Daoy (cell line): ENCODE data around the gene RIOK2. TPM values are rescaled to one million over a fixed set of nuclear protein-coding genes. Genes with fewer than 3 reads are reported as not detected.
"Not testable (repeated sequence)": the region's sequence is repeated elsewhere in the genome, so short reads cannot be mapped to it uniquely, and the experiment has no call there.

Experiments
- DNase-seq: peaks from one replicate; pipeline ENCODE4 v3.0.0-alpha.2; 2015; ENCODE audit warnings: low read depth
- total RNA-seq: library from RNA; depleted of rRNA; stranded (reverse); fragments of >200 nt; shearing (Covaris generic); gene quantifications from 2 replicates; pipeline ENCODE4 v1.2.3, GENCODE V29; 2014

RIOK2 gene
- total RNA-seq, 1 experiment from 2014 or later: 34.6 TPM

DNA sequence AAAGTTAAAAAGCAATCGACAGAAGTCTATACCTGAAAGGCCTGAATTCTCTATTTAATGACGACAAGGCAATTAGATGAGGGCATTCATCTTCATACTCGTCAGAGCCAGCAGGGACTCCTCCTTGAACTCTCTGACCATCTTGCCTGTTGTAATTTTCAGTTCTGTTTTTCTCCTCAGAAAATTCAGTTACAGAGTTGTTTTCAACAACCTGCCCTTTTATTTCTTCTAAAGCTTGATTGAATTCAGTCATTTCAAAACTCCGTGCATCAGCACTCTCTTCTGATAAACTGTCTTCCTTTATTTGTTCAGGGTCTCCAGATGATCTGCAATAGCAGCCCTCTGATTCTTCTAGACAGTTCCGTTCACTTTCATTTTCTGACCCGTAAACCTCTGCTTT lies 15.6 kb downstream of the RIOK2 start:
- DNase-seq: no peak

DNA sequence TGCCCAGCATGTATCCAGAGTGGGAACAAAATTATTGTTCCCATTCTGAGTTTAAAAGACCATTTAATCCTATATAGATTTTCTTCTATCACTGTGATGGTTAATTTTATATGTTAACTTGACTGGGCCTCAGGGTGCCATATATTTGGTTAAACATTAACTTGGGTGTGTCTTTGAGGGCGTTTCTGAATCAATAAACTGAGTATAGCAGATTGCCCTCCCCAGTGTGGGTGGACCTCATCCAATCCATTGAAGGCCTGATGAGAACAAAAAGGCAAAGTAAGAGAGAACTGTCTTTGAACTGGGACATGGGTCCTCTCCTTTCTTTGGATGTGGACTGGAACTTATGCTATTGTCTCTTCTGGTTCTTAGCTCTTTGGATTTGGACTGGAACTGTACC lies 17.3 kb downstream of the RIOK2 start:
- DNase-seq: no peak

DNA sequence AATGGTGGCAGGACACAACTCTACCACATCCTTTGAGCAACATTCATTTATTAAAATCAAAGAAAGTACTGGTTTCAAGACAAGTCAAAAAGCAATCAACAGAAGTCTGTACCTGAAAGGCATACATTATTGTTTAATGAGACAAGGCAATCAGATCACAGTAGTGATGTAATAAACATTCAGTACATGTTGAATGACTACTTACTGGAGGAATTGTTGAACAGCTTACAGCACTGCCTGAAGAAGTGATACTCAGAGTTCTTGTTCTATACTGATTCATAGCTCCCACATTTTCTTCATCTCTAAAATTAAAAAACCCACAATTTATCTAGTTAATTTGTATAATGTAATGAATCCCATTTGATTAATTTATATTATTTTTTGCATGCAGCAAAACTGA lies 18.2 kb downstream of the RIOK2 start:
- DNase-seq: no peak

DNA sequence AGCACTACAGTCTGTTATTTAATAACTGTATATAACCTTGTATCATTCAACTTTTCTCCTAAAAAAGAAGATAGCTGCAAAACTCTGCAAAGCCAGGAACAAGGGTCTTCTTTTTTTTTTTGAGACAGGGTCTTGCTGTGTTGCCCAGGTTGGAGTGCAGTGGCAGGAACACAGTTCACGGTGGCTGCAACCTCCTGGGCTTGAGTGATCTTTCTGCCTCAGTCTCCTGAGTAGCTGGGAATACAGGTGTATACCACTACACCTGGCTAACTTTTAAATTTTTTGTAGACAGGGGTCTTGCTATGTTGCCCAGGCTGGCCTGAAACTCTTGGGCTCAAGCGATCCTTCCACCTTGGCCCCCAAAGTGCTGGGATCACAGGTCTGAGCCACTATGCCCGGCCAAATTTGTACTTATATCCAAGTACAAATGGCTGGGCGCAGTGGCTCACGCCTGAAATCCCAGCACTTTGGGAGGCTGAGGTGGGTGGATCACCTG lies 19.2 kb downstream of the RIOK2 start:
- no peak for DNase-seq

DNA sequence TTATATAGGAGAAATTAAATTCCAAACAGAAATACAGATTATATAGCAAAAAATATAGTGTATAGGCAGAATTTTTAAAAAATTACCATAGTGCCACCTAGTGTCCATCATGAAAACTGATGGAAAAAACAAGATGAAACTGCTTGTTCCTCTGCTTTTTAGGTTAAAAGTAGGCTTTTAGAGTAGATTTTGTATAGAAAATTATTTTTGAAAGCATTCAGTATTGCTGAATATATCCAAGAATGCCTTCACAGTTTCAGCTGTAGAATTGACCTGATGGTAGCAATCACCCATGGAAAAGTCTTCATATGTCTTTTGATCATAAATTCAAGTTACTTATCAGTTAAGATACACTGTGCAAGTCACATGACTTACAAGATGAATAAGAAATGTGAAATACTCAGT lies 19.7 kb downstream of the RIOK2 start:
- DNase-seq: no peak

DNA sequence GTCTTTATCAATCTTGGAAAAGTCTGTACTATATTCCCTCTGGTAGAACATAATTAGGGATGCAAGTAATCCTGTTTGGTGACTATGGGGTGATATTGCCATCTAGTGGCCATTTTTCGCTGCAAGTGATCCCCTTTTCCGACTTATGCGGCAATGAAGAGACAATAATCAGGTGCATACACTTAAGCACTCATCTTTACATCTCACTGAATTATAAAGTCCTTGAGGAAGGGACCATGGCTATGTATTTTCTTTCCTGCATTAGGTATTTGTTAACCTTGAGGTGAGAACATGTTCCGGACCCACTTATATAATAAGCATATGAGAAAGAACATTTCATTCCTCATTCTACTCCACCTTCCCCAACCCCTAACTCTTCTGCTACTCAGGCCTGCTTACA lies 21.0 kb downstream of the RIOK2 start:
- peak; percentile 71 for DNase-seq

DNA sequence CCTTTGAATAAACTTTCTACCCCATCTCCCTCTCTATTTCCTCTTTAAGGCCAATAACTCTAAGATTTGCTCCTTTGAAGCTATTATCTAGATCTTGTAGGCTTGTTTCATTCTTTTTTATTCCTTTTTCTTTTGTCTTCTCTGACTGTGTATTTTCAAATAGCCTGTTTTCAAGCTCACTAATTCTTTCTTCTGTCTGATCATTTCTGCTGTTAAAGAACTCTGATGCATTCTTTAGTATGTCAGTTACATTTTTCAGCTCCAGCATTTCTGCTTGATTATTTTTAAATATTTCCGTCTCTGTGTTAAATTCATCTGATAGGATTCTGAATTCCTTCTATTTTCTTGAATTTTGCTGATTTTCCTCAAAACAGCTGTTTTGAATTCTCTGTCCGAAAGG lies 25.4 kb downstream of the RIOK2 start:
- DNase-seq: no peak

DNA sequence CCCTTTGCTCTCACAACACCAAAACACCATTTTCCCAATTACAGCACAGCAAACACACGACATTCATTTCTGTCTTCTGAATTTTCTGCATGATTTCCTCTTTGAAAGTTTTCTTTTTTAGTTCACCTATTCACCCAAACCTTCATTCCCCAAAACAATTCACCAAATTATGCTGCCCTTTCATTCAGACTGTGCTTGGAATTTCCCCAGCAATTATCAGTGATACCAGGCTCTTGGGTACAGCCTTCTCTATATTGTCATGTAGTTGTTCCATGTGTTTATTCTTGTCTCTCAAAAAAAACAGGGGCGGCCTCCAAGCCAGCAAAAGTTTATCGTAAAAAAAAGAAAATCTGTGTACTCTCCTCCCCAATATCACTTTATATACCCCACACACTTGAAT lies 31.7 kb downstream of the RIOK2 start:
- DNase-seq: no peak

DNA sequence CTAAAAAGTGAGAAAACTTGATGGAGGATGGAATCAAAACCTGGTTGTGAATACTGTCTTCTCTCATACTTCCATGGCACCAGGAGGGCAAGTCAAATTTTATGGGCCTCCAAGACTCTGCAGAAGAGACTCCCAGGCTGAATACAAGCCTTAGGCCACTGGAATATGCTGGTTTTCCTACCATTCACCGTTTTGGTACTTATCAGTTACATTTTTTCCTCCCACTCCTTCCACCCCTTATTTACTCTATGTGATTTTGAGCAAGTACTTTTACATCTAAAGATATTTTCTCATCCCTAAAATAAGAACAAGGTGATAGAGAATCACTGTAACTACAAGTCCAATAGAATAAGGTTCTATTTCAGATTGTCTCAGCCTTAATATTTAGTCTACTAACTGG lies 32.6 kb downstream of the RIOK2 start:
- DNase-seq: no peak

DNA sequence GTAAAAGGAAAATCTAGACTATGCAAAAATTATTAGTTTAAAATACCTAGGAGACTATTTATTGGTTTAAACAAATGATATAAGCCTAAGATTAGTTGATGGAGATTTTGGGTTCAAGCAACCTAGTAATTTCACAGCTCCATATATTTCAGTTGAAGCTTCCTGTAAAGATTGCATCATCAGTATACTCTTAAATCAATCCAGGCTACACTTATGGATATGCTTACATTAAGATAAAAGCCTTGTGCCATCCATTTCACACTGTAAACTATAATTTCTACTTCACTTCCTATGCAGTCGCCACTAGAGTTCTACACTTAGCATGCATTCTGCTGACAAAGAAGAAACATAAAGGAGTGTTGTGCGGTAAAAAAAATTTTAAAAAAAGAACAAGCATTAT lies 33.3 kb downstream of the RIOK2 start:
- no peak for DNase-seq

DNA sequence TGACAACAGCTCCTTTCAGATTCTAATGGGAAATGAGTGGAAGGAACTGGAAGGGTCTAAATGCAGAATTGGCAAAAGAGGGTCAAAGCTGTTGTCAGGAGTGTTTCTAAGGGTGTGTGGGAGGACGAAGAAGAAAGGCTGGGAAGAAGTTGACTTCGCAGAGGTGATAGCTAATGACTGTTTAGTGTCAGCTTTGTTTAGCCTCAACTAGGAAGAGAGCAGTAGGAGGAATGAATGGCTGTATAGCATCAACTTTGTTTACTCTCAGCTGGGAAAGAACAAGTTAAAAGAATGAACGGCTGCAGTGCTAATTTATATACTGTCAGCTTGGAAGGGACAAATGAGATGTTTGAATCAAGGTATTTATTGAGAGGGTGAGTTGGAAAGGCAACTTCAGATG lies 34.8 kb downstream of the RIOK2 start:
- no peak for DNase-seq

DNA sequence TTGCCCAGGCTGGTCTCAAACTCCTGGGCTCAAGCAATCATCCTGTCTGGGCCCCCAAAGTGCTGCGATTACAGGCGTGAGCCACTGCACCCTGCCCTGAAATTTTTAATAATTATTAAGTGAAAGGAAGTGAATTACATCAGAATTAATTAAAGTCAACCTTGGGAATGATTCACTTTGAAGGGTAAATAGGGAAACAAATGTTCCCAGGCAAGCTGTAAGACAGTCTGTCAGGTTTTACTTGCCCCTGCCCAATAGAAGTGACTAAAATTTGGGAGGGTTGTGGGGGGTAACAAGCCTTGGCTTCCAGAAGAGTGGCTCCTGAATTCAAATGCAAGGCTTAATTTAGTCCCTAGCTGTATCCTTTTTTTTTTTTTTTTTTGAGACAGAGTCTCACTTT lies 39.3 kb downstream of the RIOK2 start:
- DNase-seq: no peak

DNA sequence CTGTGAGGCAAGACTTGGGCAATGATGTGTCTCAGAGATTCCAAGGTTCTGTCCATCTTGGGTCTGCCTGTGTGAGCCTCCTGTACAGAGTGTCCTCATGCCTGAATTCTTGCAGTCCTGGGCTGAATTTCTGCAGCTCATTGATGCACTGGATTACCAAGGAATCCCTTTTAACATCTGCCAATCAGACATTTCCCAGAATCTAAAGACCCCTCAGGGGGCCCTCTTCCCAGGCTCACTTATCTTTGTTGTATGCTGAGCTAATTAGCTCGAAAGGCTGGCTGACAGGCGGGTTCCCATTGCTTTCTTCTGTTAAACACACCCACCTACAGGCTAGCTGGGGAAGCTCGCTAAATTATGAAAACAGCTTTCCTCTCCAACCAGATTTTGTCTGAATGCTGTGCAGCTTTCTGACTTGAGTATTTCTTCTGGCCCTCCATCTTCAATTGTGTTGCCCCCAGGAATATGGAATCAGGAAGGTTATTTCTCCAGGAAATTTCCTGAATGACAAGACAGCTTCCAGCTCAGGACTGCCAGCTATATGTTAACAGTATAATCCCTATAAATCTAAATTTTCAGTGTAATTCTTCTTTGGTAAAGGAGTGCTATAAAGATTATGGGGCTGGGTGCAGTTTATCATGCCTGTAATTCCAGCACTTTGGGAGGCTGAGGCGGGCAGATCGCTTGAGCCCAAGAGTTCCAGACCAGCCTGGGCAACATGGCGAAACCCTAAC lies 40.4 kb downstream of the RIOK2 start, which contains the start of gene LIX1:
TSS of gene LIX1 (minus strand) at position 91 of the 734 bp plus-strand sequence. CDS start at position 56, 35 bp downstream.
- peak; percentile 40 for DNase-seq

DNA sequence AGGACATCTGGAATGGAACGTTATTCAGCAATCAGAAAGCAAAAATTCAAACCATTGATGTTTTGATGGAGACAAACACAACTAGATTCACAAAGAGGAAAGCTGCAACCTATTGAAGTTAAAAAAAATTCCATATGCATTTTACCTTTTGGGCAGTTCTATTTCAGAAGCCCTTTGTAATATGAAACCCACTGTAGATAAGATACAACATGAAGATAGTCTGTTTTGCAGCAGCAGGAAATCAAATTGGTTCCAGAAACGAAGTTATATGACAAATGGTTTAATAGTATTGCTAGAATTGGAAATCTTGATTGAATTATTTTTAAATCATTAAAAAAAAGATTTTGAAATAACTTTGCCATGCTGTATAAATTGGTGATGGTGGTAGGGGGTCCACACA lies 41.5 kb downstream of the RIOK2 start:
- DNase-seq: no peak

DNA sequence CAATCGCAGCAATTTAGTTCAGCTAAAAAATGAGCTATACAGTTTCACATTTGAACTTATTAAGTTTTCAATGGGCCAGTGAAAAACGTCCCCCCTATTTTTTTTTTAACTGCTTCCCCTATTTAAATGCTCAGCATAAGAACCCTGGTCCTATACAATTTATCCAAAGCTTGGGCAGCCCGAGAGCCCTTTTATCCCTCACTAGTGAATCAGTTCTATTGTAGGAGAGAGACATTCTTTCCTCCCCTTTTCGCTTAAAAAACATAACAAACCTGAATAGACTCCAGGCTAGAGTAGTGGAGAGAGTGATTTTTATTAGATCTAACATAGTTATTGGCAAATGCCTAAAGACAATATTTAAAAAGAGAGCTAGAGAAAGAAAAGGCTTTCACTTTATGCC lies 42.0 kb downstream of the RIOK2 start:
- no peak for DNase-seq

DNA sequence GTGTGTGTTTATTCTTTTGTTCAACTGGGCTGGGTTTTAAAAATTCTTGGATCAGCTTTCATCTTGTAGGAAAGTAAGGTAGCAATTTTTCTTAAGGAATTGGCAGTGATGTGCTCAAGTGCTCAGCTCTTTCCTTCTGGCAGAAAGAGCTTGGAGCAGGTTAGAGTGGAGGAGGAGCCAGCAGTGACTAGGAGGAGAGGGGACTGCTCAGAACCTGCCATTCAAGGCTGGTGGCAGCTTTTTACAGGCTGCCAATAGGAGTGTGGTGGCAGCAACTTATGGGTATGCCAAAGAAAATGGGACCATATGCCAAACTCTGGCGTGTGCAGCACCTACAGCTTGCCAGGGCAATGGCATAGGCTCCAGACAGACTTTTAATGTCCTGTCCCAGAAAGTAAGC lies 42.8 kb downstream of the RIOK2 start:
- DNase-seq: not testable (repeated sequence)

DNA sequence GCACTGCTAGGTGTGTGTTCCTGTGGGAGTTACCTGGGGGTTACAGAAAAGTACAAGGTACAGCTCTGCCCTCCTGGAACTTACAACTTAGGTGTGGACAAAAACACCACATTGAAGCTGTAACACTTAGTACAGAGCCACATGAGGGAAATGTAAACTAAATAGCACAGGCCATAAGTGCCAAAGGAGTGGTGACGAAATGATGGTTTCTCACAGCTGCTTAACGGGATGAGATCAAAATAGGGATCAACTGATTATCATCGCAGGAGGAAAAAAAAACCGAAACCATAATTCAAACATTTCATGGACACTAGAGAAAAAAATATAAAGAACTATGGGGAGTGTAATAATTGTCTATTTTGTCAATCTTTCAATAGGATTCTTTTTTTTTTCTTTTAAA lies 46.6 kb downstream of the RIOK2 start:
- no peak for DNase-seq

DNA sequence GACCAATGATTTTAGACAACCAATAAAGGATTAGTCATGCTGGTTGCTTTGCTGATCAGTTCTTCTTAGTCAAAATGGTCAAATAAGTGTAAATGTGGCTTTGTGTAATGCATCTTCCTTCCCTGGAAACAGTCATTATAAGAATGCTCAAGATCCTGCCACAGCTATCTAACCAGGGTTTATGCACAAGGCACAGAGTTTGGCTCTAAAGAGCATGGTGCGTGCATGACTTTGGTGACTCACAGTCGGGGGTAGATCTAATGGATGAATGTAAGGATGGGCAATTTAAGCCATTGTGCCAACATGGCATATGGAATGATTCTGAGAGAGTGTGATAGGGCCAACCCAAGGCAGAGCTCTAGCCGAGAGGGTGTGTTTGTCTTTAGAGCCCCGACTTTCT lies 47.2 kb downstream of the RIOK2 start:
- no peak for DNase-seq

DNA sequence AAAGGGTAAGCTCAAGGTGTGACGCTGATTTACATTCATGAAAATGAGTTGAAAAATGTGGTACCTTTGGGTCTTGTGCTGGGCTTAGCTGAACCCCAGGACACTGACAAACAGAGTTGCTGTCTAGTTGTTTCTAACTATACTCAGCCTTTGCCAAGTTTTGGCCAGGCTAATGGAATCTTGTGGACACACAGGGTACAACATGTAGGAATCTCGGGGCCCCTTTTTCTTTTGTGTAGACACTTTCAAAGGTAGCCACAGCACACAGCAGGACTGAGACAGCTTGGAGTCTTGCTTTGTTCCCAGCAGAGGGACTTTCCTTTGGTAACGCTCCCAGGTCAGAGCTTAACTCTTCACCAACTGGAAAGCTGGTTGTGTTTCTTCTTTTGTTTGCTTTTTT lies 48.4 kb downstream of the RIOK2 start:
- DNase-seq: no peak

DNA sequence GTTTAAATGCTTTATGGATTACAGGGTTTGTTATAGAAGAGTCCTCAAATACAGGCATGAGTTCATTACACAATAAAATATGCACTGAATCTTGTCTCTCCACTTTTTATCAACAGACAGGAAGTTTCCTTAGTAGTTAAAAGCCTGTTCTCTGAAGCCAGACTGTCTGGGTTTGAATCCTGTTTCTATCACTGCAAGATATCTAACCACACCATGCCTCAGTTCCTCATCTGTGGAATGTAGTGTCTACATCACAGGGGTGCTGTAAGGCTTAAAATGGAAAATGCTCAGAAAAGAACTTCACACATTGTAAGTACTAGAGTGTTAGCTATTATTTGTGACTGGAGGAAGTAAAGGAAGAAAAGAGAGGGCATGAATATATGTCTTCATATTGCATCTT lies 49.9 kb downstream of the RIOK2 start:
- DNase-seq: no peak

DNA sequence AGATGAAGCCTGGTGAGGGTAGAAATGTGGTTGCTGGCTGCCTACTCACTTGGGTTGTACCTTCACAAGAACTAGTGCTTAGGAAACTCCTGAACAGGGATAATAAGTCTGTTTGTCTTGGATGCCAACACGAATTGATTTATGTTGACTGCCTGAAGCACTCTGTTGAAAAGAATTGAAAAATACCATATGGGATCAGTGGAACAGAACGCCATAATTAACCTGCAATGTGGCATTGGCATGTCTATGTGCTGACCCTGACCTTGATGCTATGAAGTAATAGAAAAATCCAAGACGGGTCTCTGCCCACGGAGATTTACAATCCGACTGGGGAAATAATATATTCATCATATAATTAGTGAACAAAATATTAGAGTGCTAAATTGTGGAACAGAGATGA lies 51.1 kb downstream of the RIOK2 start:
- no peak for DNase-seq

DNA sequence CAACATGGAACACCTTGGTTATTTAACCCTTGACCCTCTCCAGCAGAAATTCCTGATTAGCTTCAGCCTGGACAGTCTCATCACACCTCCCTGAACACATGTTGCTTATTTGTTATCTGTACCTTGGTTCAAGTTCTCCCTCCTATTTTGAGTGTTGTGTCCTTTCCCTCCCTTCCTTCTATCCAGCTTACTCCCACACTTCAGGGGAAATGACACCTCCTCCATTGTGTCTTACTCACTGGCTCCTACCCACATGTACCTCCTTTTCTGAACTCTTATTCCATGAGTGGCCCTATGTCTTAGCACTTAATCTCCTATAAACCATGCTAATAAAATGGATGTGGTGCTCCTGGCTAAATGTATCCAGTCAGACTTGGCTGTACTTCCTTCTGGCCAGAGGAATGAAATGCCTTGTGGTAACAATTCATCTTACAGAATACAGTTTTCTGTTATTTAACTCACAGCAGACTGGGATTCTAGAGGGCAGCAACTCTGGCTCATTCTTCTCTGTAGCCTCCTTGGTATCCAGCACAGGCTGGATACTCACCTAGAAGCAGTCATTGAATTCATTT lies 51.8 kb downstream of the RIOK2 start:
- peak; percentile 10 for DNase-seq

DNA sequence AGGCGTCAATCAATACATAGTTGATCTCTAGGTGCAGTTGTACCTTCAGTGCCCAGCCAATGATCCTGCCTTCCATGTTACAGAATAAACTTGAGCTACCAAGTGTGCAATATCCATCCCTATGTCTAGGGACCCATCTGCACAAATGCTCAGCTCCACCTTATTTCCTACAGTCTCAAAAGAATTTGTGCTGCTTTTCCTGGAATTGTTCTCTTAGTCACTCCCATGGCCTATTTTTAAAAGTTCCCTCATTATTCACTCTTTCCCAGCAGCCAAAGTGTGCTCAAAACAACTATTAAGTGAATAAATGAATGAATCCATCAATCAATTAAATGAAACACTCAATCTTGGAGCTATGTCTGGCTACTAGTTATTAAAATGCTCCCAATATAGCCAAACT lies 55.3 kb downstream of the RIOK2 start:
- DNase-seq: no peak
